Ovary (tissue), 3 donors: Measurements from ENCODE around the gene CENPC.

ENCODE experiments used
- EP300 ChIP-seq: sonication (generic); formaldehyde crosslinking; IDR thresholded peaks from one replicate; pipeline ENCODE4 v1.6.1; 2017; ENCODE audit warnings: antibody characterized with exemption
- POLR2A ChIP-seq: fragments of 450-650 bp; IDR thresholded peaks from one replicate; pipeline ENCODE4 v1.6.1; 2017; ENCODE audit warnings: antibody characterized with exemption, mild to moderate bottlenecking, moderate library complexity
- TF ChIP-seq, protein P1 (sequence below), 3 donors: fragments of 450-650 bp in 2 of 3; fragments of 200-600 bp in 1 of 3; IDR thresholded peaks; one replicate each; pipeline versions ENCODE4 v1.5.1 to v1.8.0; 2016 to 2022; ENCODE audit warnings: antibody characterized with exemption in 3 of 3, mild to moderate bottlenecking in 1 of 3
- donor health status: DM: no; HTN: no; CAD: no.

DNA sequence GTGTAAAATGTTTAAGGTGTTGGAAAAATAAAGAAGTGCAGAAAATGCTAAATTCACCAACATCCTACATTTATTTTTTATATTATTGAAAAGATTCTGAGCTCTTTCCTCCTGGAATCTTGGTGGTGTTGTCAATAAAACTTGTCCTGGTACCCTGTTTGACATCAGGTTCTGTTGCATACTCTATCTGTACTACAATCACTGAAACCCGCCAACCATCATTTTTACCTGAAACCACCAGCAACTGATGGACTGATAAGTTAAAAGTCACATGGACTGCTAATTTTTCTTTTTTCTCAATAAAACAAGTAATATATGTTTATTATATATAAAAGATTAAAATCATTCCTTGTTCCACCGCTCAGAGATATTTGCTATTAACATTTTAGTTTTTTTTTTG is 36.6 kb upstream of the CENPC start:
- no peak for TF ChIP-seq POLR2A
- TF ChIP-seq, protein P1, sequence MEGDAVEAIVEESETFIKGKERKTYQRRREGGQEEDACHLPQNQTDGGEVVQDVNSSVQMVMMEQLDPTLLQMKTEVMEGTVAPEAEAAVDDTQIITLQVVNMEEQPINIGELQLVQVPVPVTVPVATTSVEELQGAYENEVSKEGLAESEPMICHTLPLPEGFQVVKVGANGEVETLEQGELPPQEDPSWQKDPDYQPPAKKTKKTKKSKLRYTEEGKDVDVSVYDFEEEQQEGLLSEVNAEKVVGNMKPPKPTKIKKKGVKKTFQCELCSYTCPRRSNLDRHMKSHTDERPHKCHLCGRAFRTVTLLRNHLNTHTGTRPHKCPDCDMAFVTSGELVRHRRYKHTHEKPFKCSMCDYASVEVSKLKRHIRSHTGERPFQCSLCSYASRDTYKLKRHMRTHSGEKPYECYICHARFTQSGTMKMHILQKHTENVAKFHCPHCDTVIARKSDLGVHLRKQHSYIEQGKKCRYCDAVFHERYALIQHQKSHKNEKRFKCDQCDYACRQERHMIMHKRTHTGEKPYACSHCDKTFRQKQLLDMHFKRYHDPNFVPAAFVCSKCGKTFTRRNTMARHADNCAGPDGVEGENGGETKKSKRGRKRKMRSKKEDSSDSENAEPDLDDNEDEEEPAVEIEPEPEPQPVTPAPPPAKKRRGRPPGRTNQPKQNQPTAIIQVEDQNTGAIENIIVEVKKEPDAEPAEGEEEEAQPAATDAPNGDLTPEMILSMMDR (IDR thresholded peaks at IDR 0.05), result no peak
- no peak for TF ChIP-seq EP300
